Fibroblast of peridontal ligament (primary cell): ENCODE results near the gene OXNAD1.

ENCODE experiments used
- DNase-seq: peaks from one replicate; pipeline ENCODE4 v3.0.0-alpha.2; 2010; ENCODE audit errors: extremely low read depth

The OXNAD1 gene

DNA sequence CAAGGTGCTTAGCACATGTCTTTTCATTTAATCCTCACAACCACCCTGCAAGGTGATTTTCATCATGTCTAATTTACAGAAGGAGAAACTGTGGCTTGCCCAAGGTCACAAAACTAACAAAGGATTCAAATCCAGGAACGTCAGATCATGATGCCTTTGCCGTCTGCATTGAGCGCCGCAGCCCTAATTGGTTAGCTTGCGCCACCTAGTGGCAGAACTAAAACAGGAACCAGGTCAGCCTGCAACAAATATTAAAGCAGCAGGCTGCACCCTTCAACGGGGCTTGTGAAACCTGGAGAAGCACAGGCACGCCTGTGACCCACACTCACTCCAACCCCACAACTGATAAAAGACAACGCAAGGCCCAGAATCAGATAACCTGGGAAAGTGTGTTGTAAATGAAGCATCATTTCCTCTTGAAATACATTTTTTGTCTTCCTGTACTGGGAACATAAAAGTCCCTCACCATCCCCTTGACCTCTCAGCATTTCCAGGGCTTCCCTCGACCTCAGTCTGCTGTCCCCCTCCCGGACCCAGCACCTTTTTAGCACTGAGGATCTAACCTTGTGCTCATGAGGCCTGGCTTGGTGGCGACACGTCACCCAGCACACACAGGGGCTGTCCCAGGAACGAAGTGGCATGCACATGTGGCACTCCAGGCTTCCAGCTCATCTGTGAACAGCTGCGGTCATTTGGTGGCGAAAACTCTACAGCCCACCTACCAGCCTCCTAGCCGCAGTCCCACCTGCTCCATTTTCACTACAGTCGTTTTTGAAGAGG is 17.5 kb upstream of the OXNAD1 start:
- DNase-seq, result peak; percentile 91

DNA sequence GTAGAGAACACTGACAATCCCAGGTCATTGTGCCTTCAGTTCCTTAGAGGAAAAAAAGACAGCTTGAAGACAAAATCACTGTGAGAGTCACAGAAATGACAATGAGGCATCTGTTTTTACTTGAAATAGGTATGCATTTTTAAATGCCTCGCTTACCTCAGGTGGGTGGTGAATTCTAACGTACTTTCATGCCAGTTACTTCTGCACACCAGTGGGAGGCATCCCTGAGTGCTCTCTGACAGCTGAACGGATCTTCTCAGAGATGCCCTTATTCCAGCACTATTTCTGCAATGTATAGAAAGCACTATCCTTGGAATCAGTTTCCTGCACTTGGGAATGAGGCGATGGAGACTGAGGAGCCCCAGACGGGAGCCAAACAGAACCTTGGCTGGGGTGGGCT is 16.5 kb upstream of the OXNAD1 start:
- no peak for DNase-seq

DNA sequence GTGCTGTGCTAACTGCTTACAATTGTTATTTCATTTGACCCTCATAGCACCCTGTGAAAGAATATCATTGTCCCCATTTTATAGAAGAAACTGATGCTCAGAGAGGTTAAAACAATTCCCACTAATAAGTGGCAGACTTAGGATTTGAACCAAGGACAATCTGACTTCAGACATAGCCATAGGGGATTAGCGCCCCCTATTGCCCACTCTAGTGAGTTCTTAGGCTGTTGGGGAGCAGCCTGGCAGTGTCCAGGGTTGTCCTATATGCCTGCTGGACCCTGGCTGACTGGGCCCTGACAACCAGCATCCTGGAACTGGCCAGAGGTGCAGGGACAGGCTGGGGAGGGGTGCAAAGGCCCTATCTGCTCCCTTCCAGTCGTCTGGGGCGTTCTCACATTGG is 15.7 kb upstream of the OXNAD1 start:
- peak; percentile 50 for DNase-seq

GRCh38 chr3:16249886-16250285 is 15.1 kb upstream of the OXNAD1 start:
- no peak for DNase-seq

DNA sequence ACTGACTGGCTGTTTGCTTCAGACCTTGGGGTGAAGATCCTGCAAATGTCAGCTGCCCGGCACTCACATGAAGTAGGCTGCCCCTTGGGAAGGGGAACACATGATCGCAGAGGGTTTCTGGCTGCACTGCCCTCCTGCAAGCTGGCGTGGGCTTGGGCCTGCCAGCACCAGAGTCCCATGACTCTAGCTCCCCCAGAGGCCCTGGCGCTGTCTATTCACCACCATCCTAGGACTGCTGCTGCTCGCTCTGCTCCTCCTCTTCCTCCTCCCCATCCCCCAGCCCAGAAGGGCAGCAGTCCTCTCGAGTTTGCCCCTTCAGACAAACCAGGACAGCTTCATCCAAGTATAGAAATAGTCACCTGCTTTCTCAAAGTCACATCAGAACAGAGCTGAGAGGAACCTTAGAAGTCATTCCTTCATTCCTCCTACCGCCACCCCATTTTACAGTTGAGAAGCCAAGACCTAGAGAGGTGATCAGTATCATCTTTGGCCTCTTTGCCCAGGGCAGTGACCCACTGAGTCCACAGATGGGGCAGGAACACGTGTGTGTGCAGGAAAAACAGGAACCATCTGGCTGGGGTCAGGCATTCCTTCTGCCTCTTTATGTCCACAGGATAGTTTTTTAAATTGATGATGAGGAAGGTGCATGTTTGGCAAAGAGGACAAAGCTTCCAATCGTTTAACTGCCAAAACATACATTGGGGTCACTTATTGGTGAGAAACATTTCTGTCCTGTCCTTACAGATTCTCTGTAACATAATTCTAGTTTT is 13.5 kb upstream of the OXNAD1 start:
- no peak for DNase-seq

DNA sequence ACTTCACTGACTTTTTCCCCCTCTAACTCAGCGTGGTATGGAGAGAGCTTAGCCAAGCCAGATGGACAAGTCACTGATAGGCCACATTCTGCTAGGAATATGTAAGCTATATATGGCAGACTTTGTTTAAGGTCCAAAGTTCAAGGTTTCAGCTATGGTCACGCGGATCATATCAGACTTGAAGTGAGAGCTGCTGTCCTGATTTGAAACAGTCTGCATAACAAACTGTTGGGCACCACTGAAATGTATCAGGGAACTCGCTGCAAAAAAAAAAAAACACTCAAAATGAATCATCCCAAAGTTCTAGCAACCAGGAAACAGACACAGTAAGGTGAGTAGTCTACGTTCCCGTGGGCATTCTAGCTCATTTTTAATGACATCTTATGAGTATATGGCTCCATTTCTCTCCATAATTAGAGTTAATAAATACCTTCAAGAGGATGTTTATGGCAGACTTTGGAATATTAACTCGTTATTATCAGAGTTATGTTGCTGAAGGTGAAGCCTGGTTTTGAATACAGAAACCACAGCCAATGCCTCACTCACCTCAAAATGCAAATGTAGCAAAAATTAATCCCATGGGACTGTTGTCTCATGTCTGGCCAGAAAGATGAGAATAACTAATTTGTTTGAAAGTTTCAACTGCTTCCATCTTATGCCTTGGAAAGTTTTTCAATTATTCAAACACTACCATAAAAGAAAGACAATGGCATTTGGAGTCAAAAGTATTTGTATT is 12.6 kb upstream of the OXNAD1 start:
- DNase-seq, result peak; percentile 12

DNA sequence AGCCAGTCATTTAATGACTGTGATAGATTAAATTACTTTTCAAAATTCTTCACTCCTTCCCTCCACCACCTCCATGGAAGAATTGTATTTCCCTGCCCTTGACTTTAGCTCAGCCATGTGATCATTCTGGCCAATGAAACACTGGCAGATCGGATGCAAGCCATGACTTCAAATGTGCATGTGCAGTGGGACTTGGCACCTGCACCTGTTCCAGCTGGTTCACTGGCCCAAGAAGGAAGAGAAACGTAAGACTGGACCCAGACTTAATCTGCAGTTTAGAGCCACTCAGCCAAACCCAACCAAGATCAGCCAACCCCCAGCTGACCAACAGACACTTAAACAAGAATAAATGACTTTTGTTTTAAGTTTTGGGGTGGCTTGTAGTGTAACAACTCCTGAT is 12.0 kb upstream of the OXNAD1 start:
- no peak for DNase-seq

GRCh38 chr3:16253601-16254000 is 11.4 kb upstream of the OXNAD1 start:
- no peak for DNase-seq

DNA sequence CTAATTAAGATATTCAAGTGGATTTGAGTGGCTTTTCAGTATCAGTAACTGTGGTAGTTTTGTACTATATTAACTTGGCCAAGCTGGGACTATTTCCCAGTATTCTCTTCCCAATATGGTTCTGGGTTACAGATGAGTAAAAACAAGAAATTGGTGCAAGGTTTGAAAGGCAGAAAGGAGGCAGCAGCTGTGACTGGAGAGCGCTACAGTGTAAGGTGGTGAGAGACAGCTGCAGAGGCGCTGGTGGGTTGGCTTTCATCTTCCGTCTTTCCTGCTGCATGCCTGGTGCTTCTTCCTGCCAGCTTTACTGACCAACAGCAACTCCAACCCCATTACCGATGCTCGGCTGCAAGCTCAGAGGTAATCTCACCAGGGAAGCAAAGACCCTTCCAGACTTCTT is 10.1 kb upstream of the OXNAD1 start:
- DNase-seq, result no peak

GRCh38 chr3:16255326-16255725 is 9.7 kb upstream of the OXNAD1 start:
- no peak for DNase-seq

DNA sequence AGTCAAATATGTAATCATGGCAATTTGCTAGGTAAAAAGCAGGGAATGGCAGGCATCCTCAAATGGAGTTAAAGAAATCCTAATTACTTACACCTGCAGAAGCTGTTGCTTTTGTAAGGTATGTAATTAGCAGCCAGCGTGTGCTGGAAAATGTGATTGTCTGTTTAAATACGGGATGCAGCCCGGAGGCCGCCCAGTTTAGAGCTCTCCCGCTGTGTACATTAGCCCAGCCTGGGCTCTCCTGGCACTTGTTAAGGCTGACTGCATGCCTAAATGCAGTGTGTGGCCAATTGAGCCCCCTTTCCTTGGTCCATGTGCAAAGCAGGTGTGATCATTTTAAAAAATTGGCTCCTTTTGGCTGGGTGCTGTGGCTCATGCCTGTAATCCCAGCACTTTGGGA is 9.3 kb upstream of the OXNAD1 start:
- DNase-seq, result no peak

- no peak for DNase-seq
Observed at GRCh38 chr3:16257309-16257708, 7.7 kb upstream of the OXNAD1 start.

- DNase-seq, result no peak
Observed at GRCh38 chr3:16258177-16258576, 6.8 kb upstream of the OXNAD1 start.

DNA sequence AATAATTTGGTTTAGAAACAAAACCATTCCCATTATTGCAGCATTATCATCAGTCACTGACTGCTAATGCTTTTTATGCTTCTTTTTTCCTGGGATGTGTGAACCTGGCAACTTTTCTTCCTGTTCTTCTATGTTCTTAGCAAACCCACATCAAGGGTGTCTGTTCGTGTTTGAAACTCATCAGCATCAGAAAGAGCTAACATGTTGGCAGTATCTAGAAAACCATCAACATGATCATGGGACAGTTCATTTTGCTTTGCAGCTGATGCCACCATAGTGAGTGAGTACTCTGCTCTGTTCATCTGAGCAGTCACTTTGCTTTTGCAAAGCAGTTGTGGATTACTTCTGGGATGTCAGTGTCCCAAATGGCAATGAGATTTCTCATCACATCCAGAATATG is 6.1 kb upstream of the OXNAD1 start:
- no peak for DNase-seq

DNA sequence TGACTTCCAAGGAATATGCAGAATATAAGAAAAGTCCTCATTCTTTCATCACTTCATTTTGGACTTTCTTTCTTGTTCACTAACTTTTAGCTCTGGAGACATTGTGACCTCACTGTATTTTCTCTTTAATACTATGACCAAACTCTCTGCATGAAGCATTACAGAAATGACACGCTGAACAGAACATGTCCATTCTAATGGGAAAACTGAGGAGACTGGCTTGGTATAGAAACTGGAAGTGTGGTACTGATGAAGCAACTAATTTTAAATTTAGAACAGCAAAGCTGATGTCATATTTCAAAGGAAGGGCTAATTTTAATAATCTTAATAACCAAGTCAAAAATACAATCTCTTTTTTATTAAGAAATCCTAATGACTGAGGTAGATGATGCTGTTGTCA is 5.0 kb upstream of the OXNAD1 start:
- DNase-seq, result no peak

GRCh38 chr3:16262174-16262573 is 2.8 kb upstream of the OXNAD1 start:
- DNase-seq, result no peak

DNA sequence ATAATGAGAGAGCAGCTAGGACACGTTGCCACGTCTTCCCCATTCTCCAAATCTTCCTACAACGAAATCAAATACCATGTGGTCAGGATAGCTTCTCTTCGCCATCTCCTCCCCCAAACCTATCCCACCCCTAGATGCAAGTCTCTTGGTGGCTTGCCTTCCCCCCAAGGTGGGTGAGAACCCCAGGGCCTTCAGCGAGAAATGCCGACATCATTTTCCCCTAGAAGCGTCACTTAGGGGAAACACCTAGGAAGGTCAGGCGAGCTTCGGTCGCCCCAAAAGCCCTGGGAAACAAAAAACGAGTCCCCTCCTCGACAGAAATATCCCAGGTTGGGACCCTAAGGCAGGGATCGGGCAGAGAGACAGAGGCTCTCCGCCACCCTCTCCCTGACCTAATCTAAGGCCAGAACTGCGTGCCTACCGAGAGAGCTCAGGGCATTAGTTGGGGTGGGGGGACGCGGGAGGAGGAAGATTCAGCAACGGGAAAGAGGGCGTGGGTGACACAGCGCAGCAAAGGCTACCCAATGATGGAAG is 771 bp upstream of the OXNAD1 start:
- DNase-seq, result no peak

GRCh38 chr3:16265455-16265786 is 409 bp downstream of the OXNAD1 start:
- DNase-seq, result no peak

GRCh38 chr3:16266714-16267113 is 1.7 kb downstream of the OXNAD1 start:
- no peak for DNase-seq

DNA sequence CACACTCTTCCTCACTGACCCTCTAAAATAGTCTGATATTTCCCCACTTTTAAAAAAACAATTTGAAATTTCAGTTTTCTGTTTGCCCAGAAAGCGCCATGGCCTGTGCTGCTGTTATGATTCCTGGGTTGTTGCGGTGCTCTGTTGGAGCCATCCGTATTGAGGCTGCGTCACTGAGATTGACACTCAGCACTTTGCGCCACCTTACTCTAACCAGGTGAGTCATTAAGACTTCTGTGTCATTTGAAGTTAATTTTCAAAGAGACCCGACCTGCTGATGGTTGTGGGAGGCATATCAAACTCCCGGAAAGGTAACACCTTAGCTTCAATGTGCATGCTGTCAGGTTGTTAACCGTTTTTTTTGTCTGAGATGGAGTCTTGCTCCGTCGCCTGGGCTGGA is 5.8 kb downstream of the OXNAD1 start:
- no peak for DNase-seq

GRCh38 chr3:16272588-16272987 is 7.6 kb downstream of the OXNAD1 start:
- no peak for DNase-seq

DNA sequence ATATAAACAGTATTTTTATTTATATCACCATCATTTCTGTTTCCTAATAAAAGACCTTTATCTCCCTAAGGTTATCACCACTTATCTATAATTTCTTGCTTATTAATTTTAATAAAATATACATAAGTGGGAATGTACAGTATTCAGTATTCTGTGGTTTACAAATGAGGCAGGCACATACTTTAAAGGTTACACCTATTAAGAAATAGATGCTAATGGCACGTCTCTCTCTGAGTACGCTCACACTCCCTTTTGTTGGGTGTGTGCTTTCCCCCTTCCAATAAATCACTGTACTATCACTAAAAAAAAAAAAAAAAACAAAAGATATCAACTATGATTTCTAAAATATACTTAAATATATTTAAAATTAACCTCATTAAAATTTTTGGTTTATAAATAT is 8.9 kb downstream of the OXNAD1 start:
- DNase-seq, result no peak

DNA sequence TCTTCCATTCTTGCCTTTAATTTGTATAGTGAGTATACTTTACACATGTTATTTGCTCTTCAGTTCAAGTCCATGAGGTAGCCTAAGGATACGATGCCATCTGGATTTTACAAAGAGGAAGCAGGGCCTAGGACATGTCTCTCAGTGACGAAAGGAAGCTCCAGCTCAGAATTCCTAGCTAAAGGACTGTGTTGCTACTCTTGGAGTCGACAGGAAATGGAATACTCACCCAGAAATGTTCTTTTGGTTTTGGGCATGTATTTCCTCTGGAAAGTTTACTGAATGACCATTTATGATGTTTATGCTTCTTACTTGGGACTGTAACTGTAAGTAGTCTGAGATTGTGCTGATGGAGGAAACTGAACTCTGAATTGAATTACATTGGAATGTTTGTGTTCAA is 12.5 kb downstream of the OXNAD1 start:
- peak; percentile 56 for DNase-seq
